ENCODE measurements around the gene BDP1.
A peak's percentile ranks its signal among the peaks of the same experiment; 100 is the strongest.
"Not testable (repeated sequence)": the region's sequence is repeated elsewhere in the genome, so short reads cannot be mapped to it uniquely, and the experiment has no call there.

BDP1 gene

DNA sequence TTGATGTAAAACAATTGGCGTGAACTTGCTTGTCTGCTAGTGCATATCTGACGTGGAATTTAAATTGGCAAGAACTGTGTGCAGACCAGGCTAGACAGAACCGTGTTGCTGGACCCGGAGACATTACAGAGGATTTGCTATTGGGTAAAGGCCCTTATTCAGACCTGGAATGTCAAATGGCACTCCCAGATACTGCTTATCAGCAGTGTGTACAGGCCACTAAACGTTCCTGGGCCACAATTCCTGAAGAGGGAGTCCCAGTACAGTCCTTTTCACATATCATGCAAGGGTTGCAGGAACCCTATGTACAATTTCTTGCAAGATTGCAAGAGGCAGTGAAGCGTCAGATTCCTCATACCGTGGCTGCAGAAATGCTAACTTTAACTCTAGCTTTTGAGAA, 118.1 kb downstream of the BDP1 start:
- Mint-ChIP-seq H3K4me1 (ENCODE audit: low read depth) (no peaks in the 10 kb centered on the region), H3K36me3 (ENCODE audit: low read depth) (peaks cover 37% of the 10 kb centered on the region), H3K4me3 (no peak overlapping the region), H3K9me3 (no peaks in the 10 kb centered on the region), H3K27me3 (no peaks in the 10 kb centered on the region), H3K27ac (no peak overlapping the region)
- DNase-seq, result no peak

DNA sequence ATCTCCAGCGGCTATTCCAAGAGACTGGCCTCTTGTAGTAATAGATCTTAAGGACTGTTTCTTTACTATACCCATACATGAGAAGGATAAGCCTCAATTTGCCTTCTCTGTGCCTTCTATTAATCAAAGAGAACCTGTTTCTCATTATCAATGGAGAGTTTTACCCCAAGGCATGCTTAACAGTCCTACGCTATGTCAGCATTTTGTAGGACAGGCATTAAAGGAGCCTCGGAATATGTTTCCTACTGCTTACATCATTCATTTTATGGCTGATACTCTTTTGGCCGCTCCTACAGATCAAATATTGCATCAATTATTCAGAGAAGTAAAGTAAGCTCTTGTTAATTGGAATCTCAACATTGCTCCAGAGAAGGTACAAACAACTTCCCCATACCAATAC, 120.1 kb downstream of the BDP1 start:
- peaks cover 32% of the 10 kb centered on the region for H3K36me3 Mint-ChIP-seq (ENCODE audit: low read depth)
- not testable (repeated sequence) for H3K9me3 Mint-ChIP-seq; DNase-seq; H3K27me3 Mint-ChIP-seq; H3K4me1 Mint-ChIP-seq (ENCODE audit: low read depth); H3K4me3 Mint-ChIP-seq; H3K27ac Mint-ChIP-seq

DNA sequence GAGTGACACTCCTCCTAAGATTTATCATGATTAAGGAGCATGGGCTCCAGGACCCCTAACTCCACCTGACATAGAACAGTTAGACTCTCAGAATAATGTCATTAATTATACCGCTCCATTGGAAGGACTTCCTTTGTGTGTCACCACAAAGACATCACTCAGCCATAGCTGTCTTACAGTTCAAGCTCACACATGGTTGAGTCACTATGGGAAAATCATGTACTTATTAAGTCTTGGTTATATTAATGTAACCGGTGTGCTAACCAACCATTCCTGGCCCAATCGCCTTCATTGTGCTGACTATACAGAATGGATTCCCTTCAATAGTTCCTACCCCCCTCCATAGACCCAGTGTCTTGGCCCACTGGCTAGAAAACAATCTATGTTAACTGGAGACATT, 120.8 kb downstream of the BDP1 start:
- Mint-ChIP-seq H3K36me3 (ENCODE audit: low read depth) (peaks cover 32% of the 10 kb centered on the region), H3K4me3 (no peak overlapping the region), H3K27ac (no peak overlapping the region), H3K27me3 (no peaks in the 10 kb centered on the region), H3K4me1 (ENCODE audit: low read depth) (no peaks in the 10 kb centered on the region), H3K9me3 (no peaks in the 10 kb centered on the region)
- no peak for DNase-seq

DNA sequence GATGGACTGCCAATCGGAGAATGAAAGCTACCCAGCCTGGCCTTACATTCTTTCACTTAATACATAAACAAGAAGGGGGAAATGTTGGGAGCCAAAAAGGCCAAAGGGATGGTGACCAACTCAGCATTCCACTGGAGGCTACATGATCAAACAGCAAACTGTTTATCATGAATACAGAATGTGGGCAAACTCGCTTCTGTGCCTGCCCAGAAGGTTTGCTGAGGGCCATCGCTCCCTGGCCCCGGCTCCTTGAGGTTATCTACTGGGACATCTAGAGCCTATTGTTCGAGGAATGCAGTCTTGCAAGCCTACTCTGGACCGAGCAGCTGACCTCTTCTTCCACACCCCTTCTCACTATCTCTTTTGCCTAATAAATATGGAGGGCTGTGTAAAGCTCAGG, 122.4 kb downstream of the BDP1 start:
- not testable (repeated sequence) for H3K27ac Mint-ChIP-seq; H3K27me3 Mint-ChIP-seq; H3K4me3 Mint-ChIP-seq; H3K9me3 Mint-ChIP-seq; DNase-seq; H3K4me1 Mint-ChIP-seq (ENCODE audit: low read depth)
- H3K36me3 Mint-ChIP-seq (ENCODE audit: low read depth), result peaks cover 32% of the 10 kb centered on the region

DNA sequence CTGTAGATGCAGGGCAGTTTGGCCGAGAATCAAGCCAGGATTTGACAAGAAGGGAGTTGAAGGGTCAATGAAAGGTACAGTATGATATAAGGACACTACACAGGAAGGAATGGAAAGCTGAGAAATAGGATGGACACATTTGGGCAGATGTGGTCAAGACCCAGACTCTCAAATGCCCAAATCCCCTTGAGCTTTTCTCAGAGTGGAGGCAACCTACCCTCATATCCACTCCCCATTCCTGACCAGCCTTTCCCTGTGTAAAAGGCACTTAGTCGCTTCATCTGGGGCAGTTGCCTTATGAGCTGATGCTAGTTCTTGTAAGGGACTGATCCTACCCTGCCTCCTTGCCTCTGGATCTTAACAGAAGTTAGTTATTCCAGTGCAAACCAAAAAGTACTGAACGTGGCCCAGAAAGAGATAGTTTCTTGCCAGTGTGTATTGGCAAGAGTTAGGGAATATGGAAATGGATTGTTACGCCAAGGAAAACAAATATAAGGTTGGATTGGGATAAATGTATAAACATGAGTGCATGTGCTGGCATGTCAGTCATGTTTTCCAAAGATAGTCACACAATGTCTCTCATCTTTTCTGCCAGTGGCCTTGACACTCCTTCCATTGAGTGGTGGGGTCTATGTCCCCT, 127.6 kb downstream of the BDP1 start:
- no peak for DNase-seq
- peaks cover 9% of the 10 kb centered on the region for H3K36me3 Mint-ChIP-seq (ENCODE audit: low read depth)
- H3K4me1 Mint-ChIP-seq (ENCODE audit: low read depth), result peaks cover 7% of the 10 kb centered on the region
- no peak overlapping the region for H3K27ac Mint-ChIP-seq
- no peaks in the 10 kb centered on the region for H3K9me3 Mint-ChIP-seq
- H3K4me3 Mint-ChIP-seq, result no peak overlapping the region
- H3K27me3 Mint-ChIP-seq, result no peaks in the 10 kb centered on the region

DNA sequence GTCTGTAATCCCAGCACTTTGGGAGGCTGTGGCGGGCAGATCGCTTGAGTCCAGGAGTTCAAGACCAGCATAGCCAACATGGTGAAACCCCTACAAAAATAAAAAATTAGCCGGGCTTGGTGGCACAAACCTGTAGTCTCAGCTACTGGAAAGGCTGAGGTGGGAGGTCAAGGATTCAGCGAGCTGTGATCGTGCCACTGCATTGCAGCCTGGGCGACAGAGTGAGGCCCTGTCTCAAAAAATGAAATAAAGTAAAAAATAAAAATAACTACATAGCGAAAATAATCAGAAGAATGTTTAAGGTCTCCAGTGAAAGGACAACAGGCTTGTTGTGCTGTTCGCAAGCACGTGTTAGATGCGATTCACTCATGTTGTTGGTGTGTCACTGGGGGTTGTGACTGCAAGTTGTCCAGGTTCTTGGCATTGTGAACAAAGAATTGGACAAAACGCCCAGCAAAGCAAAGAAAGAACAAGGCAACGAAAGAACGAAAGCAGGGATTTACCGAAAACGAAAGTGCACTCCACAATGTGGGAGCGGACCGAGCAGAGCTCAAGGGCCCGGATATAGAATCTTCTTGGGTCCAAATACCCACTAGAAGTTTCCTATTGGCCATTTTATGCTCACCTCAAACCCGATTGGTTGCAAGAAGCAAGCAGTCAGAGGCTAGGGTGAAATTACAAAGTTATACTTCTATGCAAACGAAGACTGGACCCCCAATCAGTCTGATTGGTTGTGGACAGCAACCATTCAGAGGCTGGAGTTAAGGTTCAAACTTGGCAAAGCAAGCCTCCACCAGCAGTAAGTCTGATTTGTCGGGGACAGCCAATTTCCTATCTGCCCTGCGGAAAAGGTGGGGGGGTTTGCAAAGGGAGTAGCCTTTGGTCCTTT, 130.8 kb downstream of the BDP1 start:
- Mint-ChIP-seq H3K4me3 (peak overlapping the region; percentile 83), H3K36me3 (ENCODE audit: low read depth) (peaks cover 29% of the 10 kb centered on the region), H3K27ac (peak overlapping the region; percentile 99), H3K27me3 (no peaks in the 10 kb centered on the region), H3K4me1 (ENCODE audit: low read depth) (peaks cover 37% of the 10 kb centered on the region), H3K9me3 (no peaks in the 10 kb centered on the region)
- DNase-seq, result no peak

DNA sequence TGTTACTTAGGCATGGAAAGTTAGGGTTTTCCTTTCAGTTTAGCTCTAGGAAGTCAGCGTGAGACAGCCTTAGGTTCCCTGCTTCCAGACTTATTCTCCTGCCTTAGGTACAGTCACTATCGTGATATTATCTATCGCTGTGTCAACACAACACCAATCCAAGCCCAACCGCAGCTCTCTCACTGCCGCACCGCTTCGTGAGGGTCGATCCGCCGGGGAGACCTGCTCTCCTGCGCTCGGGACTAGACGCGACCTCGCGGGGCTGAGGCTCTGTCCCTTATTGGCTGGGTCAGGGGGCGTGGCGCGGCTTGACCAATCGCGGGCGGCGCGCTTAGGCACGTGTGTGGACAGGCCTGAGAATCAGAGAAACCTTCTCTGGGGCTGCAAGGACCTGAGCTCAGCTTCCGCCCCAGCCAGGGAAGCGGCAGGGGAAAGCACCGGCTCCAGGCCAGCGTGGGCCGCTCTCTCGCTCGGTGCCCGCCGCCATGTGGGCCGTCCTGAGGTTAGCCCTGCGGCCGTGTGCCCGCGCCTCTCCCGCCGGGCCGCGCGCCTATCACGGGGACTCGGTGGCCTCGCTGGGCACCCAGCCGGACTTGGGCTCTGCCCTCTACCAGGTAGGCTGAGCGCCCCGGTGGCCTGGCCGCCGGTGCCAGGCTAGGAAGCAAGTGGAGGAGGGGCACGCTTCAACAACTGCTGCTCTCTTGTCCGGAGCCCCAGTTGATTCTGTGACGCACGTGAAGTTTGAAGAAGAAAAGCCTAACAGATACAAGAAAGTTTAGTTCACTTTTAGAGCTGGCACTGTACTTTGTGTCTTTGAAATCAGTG, 131.7 kb downstream of the BDP1 start, which contains the start of gene MCCC2:
Gene MCCC2 (plus strand): TSS at position 400 of the 825 bp plus-strand sequence. CDS start 86 bp downstream, at position 486.
- peaks cover 29% of the 10 kb centered on the region for H3K36me3 Mint-ChIP-seq (ENCODE audit: low read depth)
- peak within 1 kb of the TSS; percentile 83 for H3K4me3 Mint-ChIP-seq
- H3K27ac Mint-ChIP-seq, result peak within 1 kb of the TSS; percentile 99
- no peaks in the 10 kb centered on the region for H3K27me3 Mint-ChIP-seq
- peaks cover 37% of the 10 kb centered on the region for H3K4me1 Mint-ChIP-seq (ENCODE audit: low read depth)
- no peaks in the 10 kb centered on the region for H3K9me3 Mint-ChIP-seq
- peak; percentile 97 for DNase-seq

DNA sequence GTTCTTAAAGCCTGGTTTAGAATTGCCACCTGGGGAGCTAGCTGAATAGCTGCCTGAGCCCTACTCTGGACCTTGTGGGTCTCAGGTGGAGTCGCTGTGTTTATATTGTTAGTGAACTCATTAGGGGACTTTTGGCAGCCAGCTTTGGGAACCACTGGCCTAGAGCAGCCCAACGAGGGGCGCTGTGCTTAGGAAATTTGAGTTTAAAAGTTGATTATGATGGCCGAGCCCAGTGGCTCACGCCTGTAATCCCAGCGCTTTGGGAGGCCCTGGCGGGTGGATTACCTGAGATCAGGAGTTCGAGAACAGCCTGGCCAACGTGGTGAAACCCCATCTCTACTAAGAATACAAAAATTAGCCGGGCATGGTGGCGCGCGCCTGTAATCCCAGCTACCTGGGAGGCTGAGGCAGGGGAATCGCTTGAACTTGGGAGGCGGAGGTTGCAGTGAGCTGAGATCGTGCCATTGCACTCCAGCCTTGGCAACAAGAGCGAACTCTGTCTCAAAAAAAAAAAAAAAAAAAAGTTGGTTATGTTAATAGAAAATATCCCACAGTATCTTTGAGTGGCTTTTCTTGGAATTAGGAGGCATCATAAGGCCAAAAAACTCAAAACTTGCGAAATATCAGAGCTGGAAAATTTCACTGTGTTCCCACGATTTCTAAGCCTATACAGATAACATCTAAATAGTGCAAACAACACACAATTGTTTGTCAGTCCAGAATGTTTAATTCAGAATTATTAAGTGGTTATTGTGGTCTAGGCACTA, 132.5 kb downstream of the BDP1 start:
- H3K36me3 Mint-ChIP-seq (ENCODE audit: low read depth), result peaks cover 35% of the 10 kb centered on the region
- no peak for DNase-seq
- no peaks in the 10 kb centered on the region for H3K9me3 Mint-ChIP-seq
- no peaks in the 10 kb centered on the region for H3K27me3 Mint-ChIP-seq
- peaks cover 39% of the 10 kb centered on the region for H3K4me1 Mint-ChIP-seq (ENCODE audit: low read depth)
- peak overlapping the region; percentile 83 for H3K4me3 Mint-ChIP-seq
- peak overlapping the region; percentile 99 for H3K27ac Mint-ChIP-seq

DNA sequence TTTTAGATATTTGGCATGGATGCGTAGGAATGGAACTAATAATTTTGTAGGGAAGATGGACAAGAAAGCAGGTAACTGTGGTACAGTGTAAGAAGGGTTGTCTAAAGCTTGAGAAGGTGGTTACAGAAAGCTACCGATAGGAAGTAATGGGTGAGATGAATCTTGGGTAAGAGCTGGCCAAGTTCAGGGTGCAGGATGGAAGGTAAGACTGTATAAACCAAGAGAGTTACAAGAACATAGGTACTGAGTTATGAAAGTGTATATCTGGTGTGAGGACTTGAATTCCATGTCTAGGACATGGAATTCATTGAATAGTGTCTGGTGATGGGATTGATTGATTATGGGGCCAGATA, 133.1 kb downstream of the BDP1 start:
- H3K27ac Mint-ChIP-seq, result peak overlapping the region; percentile 44
- DNase-seq, result no peak

DNA sequence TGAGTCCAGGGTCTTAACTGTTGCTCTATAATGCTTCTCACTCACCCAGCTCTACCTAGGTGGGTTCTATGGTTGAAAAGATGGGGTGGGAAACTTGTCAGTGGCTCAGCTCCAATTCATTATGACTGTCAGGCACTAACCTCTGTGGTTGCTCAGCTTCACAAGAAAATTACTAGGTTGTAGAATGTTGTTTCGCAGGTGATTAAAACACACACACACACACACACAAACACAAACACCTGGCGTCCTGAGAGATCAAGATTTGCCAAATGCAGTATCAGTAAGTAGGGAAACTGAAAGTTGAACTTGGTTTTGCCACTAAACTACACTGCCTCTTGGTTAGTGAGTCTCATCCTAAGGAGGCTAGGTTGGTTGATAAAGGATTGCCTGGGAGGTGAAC, 134.5 kb downstream of the BDP1 start:
- no peak for DNase-seq
- H3K27ac Mint-ChIP-seq, result peak overlapping the region; percentile 69
- no peaks in the 10 kb centered on the region for H3K27me3 Mint-ChIP-seq
- H3K9me3 Mint-ChIP-seq, result no peaks in the 10 kb centered on the region
- peaks cover 49% of the 10 kb centered on the region for H3K36me3 Mint-ChIP-seq (ENCODE audit: low read depth)
- H3K4me1 Mint-ChIP-seq (ENCODE audit: low read depth), result peaks cover 39% of the 10 kb centered on the region
- H3K4me3 Mint-ChIP-seq, result peak overlapping the region; percentile 83

More for the DNA sequence above, 133.1 kb downstream of the BDP1 start:
- Mint-ChIP-seq H3K36me3 (ENCODE audit: low read depth) (peaks cover 38% of the 10 kb centered on the region), H3K4me1 (ENCODE audit: low read depth) (peaks cover 39% of the 10 kb centered on the region), H3K27me3 (no peaks in the 10 kb centered on the region), H3K9me3 (no peaks in the 10 kb centered on the region), H3K4me3 (peak overlapping the region; percentile 83)

DNA sequence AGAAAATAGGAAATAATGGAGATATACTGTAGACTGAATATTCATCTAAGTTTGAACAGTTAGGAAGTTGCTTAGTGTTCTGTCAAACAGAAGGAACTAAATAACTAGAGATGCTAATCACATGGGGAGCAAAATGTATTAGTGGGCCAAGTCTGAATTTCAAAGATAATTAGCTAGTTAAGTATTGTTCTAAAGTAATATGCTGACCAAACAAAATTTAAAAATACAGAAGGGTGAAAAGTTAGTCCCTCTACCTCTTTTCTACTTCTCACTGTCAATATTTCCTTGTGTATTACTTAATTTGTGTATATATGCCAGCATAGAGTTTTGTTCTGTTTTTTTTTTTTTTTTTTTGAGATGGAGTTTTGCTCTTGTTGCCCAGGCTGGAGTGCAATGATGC, 135.6 kb downstream of the BDP1 start:
- no peaks in the 10 kb centered on the region for H3K9me3 Mint-ChIP-seq
- peaks cover 39% of the 10 kb centered on the region for H3K4me1 Mint-ChIP-seq (ENCODE audit: low read depth)
- no peak for DNase-seq
- peaks cover 60% of the 10 kb centered on the region for H3K36me3 Mint-ChIP-seq (ENCODE audit: low read depth)
- H3K4me3 Mint-ChIP-seq, result no peak overlapping the region
- no peaks in the 10 kb centered on the region for H3K27me3 Mint-ChIP-seq
- no peak overlapping the region for H3K27ac Mint-ChIP-seq

DNA sequence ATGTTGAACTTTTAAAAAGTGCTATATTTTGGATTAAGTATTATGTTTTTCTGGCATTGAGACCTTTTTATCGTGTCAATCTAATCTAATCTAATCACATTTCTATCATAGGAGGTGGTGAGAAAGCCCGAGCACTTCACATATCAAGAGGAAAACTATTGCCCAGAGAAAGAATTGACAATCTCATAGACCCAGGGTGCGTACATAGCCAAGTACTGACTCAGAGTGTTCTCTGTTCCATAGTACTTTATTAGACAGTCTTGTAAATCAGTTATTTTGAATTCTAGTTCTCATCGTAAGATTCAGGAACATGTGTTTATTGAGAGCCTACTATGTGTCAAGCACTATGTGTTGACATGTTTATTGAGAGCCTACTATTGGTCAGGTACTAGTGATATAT, 140.7 kb downstream of the BDP1 start:
- DNase-seq, result no peak
- H3K4me3 Mint-ChIP-seq, result no peak overlapping the region
- no peaks in the 10 kb centered on the region for H3K9me3 Mint-ChIP-seq
- H3K4me1 Mint-ChIP-seq (ENCODE audit: low read depth), result peaks cover 20% of the 10 kb centered on the region
- H3K27ac Mint-ChIP-seq, result peak overlapping the region; percentile 27
- peaks cover 74% of the 10 kb centered on the region for H3K36me3 Mint-ChIP-seq (ENCODE audit: low read depth)
- no peaks in the 10 kb centered on the region for H3K27me3 Mint-ChIP-seq

DNA sequence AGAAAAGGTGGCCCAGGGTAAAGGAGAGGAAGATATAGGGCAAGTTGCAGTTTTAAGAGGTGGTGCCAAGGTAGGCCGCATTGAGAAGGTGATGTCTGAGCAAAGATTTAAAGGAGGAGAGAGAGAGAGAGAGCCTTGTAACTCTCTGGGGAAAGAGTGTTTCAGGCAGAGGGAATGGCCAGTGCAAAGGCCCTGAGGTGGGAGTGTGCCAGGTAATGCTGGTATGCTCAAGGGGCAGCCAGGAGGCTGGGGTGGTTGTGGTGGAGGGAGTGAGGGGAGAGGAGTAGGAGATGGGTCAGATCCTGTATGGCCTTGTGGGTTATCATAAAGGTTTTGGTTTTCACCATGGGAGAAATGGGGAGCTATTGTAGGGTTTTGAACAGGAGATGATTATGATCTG, 141.6 kb downstream of the BDP1 start:
- Mint-ChIP-seq H3K27me3 (no peaks in the 10 kb centered on the region), H3K4me3 (no peak overlapping the region), H3K27ac (peak overlapping the region; percentile 2), H3K36me3 (ENCODE audit: low read depth) (peaks cover 78% of the 10 kb centered on the region), H3K4me1 (ENCODE audit: low read depth) (peaks cover 28% of the 10 kb centered on the region), H3K9me3 (no peaks in the 10 kb centered on the region)
- DNase-seq, result no peak

DNA sequence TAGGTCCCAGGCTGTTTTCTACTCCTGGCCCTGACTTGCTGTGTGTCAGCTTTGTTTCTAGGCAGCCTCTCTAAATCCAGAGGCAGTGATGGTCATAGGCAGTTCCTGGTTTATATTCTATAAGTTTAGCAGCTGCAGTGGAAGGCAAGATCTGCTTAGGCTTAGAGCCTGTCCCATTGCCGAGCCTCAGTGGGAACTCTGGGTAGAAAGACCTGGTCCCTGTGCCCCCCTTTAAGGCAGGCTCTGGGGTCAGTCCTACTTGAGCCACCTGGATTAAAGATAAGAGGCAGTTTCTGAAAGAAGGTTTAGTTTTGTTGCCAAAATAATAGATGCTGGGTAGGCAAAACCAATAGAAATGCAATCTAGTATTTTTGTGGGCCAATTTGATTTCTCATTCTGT, 145.3 kb downstream of the BDP1 start:
- Mint-ChIP-seq H3K27ac (peak overlapping the region; percentile 95), H3K36me3 (ENCODE audit: low read depth) (peaks cover 78% of the 10 kb centered on the region)

More for the DNA sequence above, 145.3 kb downstream of the BDP1 start:
- Mint-ChIP-seq H3K27me3 (no peaks in the 10 kb centered on the region), H3K9me3 (no peaks in the 10 kb centered on the region), H3K4me1 (ENCODE audit: low read depth) (peaks cover 35% of the 10 kb centered on the region), H3K4me3 (peak overlapping the region; percentile 53)
- DNase-seq, result no peak
